Measurements from ENCODE around the gene PTTG1IP2.

DNA sequence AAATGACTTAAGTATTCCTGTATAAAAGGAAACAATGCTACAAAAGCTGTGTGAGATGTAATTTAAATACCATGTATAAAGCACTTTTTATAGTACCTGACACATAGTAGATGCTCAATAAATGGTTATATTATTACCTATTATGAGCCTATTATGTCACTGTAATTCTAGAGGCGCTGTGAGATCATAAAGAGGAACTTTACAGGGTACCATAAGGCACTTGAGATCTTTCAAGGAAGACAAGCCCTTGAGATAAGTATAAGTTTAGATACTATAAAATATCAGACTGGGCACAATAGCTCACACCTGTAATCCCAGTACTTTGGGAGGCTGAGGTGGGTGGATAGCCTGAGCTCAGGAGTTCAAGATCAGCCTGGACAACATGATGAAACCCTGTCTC lies 38.3 kb downstream of the PTTG1IP2 start:
- TF ChIP-seq, protein P1, sequence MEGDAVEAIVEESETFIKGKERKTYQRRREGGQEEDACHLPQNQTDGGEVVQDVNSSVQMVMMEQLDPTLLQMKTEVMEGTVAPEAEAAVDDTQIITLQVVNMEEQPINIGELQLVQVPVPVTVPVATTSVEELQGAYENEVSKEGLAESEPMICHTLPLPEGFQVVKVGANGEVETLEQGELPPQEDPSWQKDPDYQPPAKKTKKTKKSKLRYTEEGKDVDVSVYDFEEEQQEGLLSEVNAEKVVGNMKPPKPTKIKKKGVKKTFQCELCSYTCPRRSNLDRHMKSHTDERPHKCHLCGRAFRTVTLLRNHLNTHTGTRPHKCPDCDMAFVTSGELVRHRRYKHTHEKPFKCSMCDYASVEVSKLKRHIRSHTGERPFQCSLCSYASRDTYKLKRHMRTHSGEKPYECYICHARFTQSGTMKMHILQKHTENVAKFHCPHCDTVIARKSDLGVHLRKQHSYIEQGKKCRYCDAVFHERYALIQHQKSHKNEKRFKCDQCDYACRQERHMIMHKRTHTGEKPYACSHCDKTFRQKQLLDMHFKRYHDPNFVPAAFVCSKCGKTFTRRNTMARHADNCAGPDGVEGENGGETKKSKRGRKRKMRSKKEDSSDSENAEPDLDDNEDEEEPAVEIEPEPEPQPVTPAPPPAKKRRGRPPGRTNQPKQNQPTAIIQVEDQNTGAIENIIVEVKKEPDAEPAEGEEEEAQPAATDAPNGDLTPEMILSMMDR (IDR thresholded peaks at IDR 0.05; ENCODE audit: low read depth, low read length): no peak
- TF ChIP-seq POLR2A (IDR thresholded peaks at IDR 0.05; ENCODE audit: extremely low read depth, insufficient read length) (no peak), MAX (IDR thresholded peaks at IDR 0.05; ENCODE audit: low read depth, low read length) (no peak), MYC (IDR thresholded peaks at IDR 0.05; ENCODE audit: low read depth, low read length) (no peak)

Data from NB4 (cell line).